Stimulated activated CD8-positive, alpha-beta memory T cell treated with anti-CD3 and anti-CD28 coated beads, Interleukin-12 subunit alpha, Interleukin-12 subunit beta, amount 100 ng/mL, for 24 hours (primary cell): Measurements from ENCODE around the gene EDN2.

ENCODE experiments used
- DNase-seq: peaks from one replicate; pipeline ENCODE4 v3.0.0-alpha.2; 2020; ENCODE audit errors: extremely low read depth

Gene EDN2

DNA sequence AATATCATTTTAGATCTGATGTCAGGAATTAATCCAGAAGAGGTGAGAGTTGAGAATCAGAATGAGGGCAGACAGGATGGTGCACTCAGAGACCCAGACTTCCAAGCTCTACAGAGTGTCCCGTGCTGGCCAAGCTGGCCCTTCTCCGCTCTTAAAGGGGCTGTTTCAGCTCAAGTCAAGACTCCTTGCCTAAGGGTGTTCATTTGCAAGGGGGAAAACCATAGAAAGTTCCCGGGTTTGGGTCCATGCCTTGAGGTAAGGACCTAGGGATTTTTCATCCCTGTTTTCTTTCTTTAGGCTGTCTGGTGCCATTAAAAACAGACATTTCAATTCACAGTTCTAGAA, 47.5 kb downstream of the EDN2 start:
- DNase-seq = no peak

DNA sequence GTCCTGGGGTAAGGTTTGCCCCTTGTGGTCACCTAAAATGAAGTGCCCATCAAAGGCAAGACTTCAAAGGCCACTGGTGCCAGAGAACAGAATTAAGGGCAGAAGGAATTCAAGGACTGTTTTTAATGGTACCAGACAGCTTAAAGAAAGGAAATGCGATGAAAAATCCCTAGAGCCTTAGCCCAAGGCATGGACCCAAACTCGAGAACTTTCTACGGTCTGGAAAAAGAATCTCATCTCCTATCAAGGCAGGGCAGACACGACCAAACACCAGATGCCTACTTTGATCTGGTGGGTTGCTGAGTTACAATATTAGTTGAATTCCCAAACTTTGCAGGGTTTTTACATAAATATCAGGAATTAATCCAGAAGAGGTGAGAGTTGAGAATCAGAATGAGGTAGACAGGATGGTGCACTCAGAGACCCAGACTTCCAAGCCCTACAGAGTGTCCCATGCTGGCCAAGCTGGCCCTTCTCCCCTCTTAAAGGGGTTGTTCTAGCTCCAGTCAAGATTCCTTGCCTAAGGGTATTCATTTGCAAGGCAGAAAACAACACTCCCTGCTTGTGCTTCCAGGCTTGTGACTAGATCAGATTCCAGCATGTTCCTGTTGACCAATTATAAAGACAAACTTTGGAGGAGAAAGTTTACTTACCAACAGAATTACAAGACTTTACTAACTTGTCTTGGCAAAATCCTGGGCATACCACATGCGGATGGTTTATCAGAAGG, 48.0 kb downstream of the EDN2 start:
- DNase-seq = no peak

DNA sequence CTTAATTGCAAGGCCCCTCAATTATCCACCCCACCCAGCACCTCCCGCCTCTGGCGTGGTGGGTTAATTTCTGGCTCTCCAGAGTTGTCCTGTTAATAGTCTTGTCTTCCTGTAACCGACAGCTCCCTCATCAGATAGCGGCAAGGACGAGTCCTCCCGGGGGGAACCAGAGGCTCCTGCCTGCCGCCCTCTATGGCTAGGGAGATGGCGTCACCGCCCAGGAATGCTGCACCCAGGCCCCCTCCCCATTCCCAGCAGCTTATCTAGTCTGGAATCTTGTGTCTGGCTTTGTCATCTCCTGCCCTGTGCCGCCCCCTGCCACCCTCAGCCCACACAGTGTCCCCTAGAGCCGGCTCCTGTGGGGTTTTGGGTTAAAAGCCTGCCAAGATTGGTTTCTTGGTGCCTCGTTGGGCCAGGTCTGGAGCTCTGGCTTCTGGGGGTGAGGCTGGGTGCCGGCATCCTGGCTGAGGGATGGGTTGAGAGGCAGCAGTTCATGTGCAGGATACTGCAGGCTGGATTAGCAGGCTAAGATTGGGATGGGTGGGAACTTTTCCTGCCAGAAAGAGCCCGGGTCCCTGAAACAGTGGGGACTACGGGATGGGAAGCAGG, 48.8 kb downstream of the EDN2 start:
- DNase-seq = no peak

DNA sequence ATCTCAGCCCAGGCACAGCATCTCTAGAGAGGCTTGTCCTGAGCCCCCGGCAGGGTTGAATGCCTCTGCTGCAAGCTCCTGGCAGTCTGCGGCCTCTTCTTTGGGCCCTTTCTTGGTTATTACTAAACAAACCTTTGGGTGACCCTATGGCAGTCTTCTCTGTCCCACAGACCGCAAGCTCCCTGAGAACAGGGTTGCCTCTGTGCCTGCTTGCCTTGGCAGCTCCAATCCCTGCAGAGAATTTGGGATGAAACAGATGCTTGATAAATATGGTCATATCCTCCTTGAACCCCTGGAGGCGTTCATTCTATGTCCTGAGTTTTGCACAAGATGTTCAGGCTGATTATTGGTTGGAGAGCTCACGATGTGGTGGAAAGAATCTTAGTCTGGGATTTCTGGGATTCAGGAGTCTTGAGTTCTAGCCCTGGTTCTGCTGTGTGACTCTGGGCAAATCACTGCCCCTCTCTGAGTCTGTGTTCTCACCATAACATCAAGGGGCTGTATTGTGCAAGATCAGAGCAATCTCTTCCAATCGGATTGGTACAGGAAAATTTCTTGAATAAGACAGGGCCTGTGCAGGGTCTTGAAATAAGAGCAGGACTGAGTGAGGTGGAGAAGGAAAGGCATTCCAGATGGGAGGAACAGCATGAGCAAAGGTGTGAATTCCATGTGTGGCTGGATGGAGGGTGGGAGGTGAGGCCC, 49.6 kb downstream of the EDN2 start:
- no peak for DNase-seq

DNA sequence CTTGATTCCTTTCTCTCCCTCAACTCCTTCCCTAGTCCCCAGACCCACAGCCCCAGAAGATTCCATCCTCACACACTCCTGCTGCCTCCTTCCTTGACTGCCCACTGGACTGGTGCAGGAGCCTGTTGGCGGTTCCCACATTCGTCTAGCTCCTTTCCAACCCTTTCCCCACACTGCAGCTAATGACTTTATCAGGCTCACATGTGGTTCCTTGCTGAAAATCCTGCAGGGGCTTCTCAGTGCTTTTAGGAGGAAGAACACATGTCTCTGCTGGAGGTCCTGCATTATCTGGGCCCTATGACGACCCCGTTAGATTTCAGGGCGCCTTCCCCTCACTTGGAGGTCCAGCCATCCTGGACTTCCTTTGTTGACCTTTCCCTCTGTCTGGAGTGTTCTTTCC, 50.2 kb downstream of the EDN2 start:
- DNase-seq = no peak

DNA sequence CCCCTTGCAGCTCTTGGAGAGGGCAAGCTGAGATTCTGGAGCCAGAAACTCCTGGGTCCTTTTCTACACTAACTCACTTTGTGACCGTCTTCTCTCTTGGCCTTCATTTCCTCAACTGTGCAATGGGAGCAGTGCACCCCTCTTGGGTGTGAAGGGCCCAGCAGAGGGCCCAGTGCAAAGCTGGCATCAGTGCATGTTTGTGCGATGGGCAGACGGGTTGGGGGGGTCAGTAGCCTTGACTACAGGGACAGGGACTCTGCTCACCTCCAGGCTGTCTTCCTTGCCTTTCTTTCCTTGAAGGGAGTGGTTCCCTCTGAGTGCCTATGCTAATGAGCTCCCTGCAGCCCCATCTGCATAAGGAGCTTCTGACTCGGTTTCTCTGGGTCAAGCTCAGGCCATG, 51.0 kb downstream of the EDN2 start:
- no peak for DNase-seq

DNA sequence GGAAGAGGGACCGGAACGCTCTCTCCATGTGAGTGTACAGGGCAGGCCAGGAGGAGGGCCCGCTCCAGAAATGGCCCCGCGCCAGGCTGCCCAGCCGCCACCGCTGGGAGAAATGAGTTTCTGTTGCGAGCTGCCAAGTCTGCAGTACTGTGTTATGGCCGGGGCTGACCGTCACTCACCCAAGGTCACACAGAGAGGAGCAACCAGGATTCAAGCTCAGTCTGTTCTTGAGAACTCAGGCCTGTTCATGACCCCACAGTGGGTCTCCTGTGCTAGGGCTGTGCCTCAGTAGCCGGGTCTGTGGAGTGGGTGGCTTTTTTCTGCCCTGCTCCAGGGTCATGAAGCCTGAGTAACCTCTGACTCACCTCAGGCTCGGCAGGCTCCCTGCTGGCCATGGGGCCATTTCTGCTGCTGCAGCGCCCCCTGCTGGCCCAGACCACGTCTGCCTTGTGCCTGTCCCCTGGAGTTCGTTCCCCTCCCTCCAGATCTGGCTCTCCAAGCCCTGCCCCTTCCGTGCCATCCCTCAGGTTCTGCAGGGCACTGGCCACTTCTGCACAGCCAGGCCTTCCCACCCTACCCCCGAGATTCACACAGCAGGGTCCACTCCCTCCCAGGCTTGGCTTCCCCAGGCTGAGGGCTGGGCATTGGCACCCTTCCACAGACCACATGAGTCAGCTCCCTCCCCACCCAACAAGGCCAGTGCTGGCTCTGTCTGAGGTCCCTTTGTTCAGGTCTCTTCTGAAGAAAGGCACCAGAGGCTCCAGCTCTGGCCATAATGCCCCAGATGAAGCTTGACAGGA, 51.8 kb downstream of the EDN2 start:
- peak; percentile 31 for DNase-seq

DNA sequence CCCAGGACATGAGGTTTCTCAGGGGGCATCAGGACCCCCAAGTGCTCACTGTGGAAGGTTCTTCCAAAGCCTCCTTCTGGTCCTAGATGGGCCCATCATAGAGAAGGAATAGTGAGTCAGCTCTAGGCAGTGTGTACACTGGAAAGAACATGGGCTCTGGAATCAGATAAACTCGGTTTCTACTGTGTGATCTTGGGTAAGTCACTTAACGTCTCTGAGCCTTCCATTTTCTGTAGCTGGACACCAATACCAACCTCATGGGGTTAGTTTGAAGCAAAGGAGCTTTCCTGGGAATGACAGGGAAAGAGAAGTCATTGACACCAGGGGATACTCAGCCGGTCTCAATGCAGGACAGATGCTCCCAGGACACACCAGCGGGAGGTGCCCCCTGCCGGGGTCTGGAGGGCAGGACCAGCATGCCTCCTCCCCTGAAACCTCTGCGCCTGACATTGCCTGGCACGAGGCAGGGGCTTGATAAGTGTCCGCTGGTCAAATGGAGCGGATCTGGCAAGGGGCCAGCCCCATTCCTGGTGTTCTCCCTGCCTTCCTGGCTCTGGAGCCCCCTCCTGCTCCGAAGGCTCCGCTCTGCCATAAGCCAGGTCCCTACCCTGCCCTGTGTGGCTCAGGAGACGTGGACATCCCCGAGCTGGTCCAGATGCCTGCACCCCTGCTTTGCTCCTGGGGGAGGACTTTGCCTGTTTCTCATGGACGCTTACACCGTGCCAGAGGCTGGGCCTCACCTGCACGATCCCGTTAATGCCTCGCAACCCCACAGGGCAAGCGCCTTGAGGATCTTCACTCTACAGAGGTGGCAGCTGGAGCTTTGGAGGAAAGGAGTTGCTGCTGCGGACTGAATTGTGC, 52.8 kb downstream of the EDN2 start:
- DNase-seq = no peak

DNA sequence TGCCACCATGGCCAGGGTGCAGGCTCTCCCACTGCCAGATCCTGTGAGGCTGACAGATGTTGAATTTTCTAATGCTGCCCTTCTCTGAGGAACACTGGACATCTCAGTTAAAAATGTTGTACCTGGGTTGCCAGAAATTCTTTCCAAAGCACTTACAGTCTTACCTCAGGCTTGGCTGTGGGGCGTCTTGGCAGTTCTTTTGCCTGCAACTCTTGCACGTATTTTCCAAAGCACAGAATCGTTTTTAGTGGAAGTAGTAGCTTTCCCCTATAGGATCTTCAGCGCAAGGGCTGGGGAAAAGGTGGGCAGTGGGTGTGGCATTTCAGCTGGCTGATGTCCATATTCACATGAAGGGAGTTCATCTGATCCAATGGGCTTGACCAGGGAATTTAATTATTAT, 53.9 kb downstream of the EDN2 start:
- DNase-seq = no peak

DNA sequence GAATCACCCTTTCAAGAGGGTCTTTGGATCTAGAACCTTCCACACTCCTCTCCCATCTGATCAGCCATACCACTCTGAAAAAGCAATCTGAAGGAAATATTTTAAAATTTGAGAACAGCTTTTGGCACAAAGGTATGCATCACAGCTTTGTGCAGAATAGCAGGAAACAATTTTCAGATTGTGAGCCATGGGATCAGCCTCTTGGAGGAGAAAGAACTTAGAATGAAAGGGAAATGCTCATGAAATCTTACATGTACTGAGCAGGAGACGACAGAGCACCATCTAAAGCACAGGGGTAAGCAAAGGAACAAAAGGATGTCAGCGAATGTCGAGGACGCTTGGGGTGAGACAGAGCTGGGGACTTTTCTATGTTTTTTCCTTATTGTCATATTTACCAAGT, 54.4 kb downstream of the EDN2 start:
- DNase-seq = no peak

DNA sequence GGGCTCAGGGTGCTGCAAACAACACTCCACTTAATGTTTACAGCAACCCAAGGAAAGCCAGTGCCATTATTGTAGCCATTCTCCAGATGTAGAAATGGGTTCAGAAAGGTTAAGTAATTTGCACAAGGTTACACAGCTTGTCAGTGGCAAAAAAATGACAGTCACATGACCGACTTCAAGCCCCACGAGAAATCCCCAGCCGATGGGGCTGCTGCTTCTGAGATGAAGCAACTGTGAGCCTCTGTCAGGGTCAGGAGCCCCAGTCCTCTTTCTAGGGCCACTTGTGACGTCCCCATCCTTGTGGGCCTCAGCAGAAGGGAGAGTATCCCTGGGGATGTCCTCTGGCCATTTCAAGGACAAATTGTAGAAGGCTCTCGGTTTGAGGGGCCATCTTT, 54.8 kb downstream of the EDN2 start:
- no peak for DNase-seq
